ENCODE measurements around the gene DNMT1. TPM values are rescaled to one million over a fixed set of nuclear protein-coding genes. Genes with fewer than 3 reads are reported as not detected.

The DNMT1 gene
- polyA plus RNA-seq, 1 donor, result 61.4 TPM

GRCh38 chr19:10095622-10095947 is 99.2 kb downstream of the DNMT1 start:
- no peak for DNase-seq (ENCODE audit: low read depth)

GRCh38 chr19:10093295-10094186 is 101.2 kb downstream of the DNMT1 start:
- DNase-seq (ENCODE audit: low read depth), result no peak

GRCh38 chr19:10092648-10093294 is 102.0 kb downstream of the DNMT1 start:
- no peak for DNase-seq (ENCODE audit: low read depth)

- DNase-seq (ENCODE audit: low read depth), result no peak
Measured at GRCh38 chr19:10091895-10092641, 102.7 kb downstream of the DNMT1 start.

- no peak for DNase-seq (ENCODE audit: low read depth)
Measured at GRCh38 chr19:10091370-10091687, 103.4 kb downstream of the DNMT1 start.

- no peak for DNase-seq (ENCODE audit: low read depth)
Measured at GRCh38 chr19:10089801-10090375, 104.9 kb downstream of the DNMT1 start.

- no peak for DNase-seq (ENCODE audit: low read depth)
Measured at GRCh38 chr19:10088949-10089554, 105.7 kb downstream of the DNMT1 start.

GRCh38 chr19:10087296-10088061 is 107.3 kb downstream of the DNMT1 start:
- DNase-seq (ENCODE audit: low read depth), result no peak

GRCh38 chr19:10086591-10087192 is 108.1 kb downstream of the DNMT1 start:
- DNase-seq (ENCODE audit: low read depth), result no peak

- no peak for DNase-seq (ENCODE audit: low read depth)
Measured at GRCh38 chr19:10085641-10086590, 108.8 kb downstream of the DNMT1 start, which contains the start of gene SHFL. Gene SHFL (plus strand): TSS chr19:10086317. CDS start chr19:10086428, 111 bp downstream.

GRCh38 chr19:10084803-10085202 is 110.0 kb downstream of the DNMT1 start:
- no peak for DNase-seq (ENCODE audit: low read depth)

- DNase-seq (ENCODE audit: low read depth), result no peak
Measured at GRCh38 chr19:10083911-10084310, 110.8 kb downstream of the DNMT1 start.

Other genes starting within 250 kb of the DNMT1 start
- 67.4 TPM for gene COL5A3, start 184.4 kb downstream of the DNMT1 start, polyA plus RNA-seq (ENCODE audit: insufficient read length)
- not detected for gene RDH8, start 181.5 kb downstream of the DNMT1 start, polyA plus RNA-seq (ENCODE audit: insufficient read length)
- gene SHFL, start 108.6 kb downstream of the DNMT1 start, polyA plus RNA-seq (ENCODE audit: insufficient read length), result 9.8 TPM
- gene ANGPTL6, start 92.3 kb downstream of the DNMT1 start, polyA plus RNA-seq (ENCODE audit: insufficient read length), result 3.9 TPM
- gene PPAN, start 88.6 kb downstream of the DNMT1 start, polyA plus RNA-seq (ENCODE audit: insufficient read length), result 28.5 TPM
- 13.6 TPM for gene P2RY11, start 83.3 kb downstream of the DNMT1 start, polyA plus RNA-seq (ENCODE audit: insufficient read length)
- 267 TPM for gene EIF3G, start 75.1 kb downstream of the DNMT1 start, polyA plus RNA-seq (ENCODE audit: insufficient read length)
- 12.0 TPM for gene S1PR2, start 36.4 kb upstream of the DNMT1 start, polyA plus RNA-seq (ENCODE audit: insufficient read length)
- gene MRPL4, start 57.3 kb upstream of the DNMT1 start, polyA plus RNA-seq (ENCODE audit: insufficient read length), result 32.0 TPM
- 6.3 TPM for gene ICAM1, start 76.2 kb upstream of the DNMT1 start, polyA plus RNA-seq (ENCODE audit: insufficient read length)
- 0.25 TPM for gene ICAM4, start 92.0 kb upstream of the DNMT1 start, polyA plus RNA-seq (ENCODE audit: insufficient read length)
- gene ICAM5, start 95.0 kb upstream of the DNMT1 start, polyA plus RNA-seq (ENCODE audit: insufficient read length), result 0.18 TPM
- gene ZGLP1, start 114.9 kb upstream of the DNMT1 start, polyA plus RNA-seq (ENCODE audit: insufficient read length), result 3.4 TPM
- 20.0 TPM for gene FDX2, start 121.1 kb upstream of the DNMT1 start, polyA plus RNA-seq (ENCODE audit: insufficient read length)
- 10.9 TPM for gene RAVER1, start 138.6 kb upstream of the DNMT1 start, polyA plus RNA-seq (ENCODE audit: insufficient read length)
- gene ICAM3, start 144.7 kb upstream of the DNMT1 start, polyA plus RNA-seq (ENCODE audit: insufficient read length), result 4.9 TPM
- gene TYK2, start 185.6 kb upstream of the DNMT1 start, polyA plus RNA-seq (ENCODE audit: insufficient read length), result 74.5 TPM
- 133 TPM for gene CDC37, start 208.6 kb upstream of the DNMT1 start, polyA plus RNA-seq (ENCODE audit: insufficient read length)
- gene PDE4A, start 225.6 kb upstream of the DNMT1 start, polyA plus RNA-seq (ENCODE audit: insufficient read length), result 3.3 TPM

Data from forelimb muscle (tissue), 1 donor.